ENCODE measurements around the gene PRKAG2.

PRKAG2 gene

GRCh38 chr7:151884312-151885201 lies 7.6 kb upstream of the PRKAG2 start:
- H3K9me2 ChIP-seq (replicated peaks; ENCODE audit: insufficient read depth, low read length): no peaks in the 10 kb centered on the region
- no peaks in the 10 kb centered on the region for H4K20me1 ChIP-seq (ENCODE audit: low read depth, low read length)
- no peak for TF ChIP-seq CTCF (IDR thresholded peaks at IDR 0.05; ENCODE audit: insufficient read depth, low read length, poor library complexity, severe bottlenecking)
- TF ChIP-seq EZH2phosphoT487 (conservative IDR thresholded peaks at IDR 0.05; ENCODE audit: low read length): no peak
- H3K79me2 ChIP-seq (ENCODE audit: insufficient read depth, low read length): no peaks in the 10 kb centered on the region
- no peaks in the 10 kb centered on the region for H3K9me3 ChIP-seq (ENCODE audit: insufficient read depth, low read length)
- no peak overlapping the region for H3K9ac ChIP-seq (ENCODE audit: low read length)
- no peak overlapping the region for H3K4me3 ChIP-seq (ENCODE audit: insufficient read depth, low read length, poor library complexity, severe bottlenecking)
- H3K4me2 ChIP-seq (ENCODE audit: low read depth, low read length, poor library complexity, severe bottlenecking): no peak overlapping the region
- H3K36me3 ChIP-seq (ENCODE audit: low read length): no peaks in the 10 kb centered on the region
- H3K27me3 ChIP-seq (ENCODE audit: low read length): no peaks in the 10 kb centered on the region
- no peaks in the 10 kb centered on the region for H3F3A ChIP-seq (ENCODE audit: insufficient read depth)
- H2AFZ ChIP-seq (ENCODE audit: low read depth, low read length, severe bottlenecking): no peak overlapping the region
- no peak overlapping the region for H3K27ac ChIP-seq (ENCODE audit: low read depth, low read length)

GRCh38 chr7:151883857-151884256 lies 6.9 kb upstream of the PRKAG2 start:
- Histone ChIP-seq H3K4me2 (ENCODE audit: low read depth, low read length, poor library complexity, severe bottlenecking) (no peak overlapping the region), H3K27ac (ENCODE audit: low read depth, low read length) (no peak overlapping the region), H3F3A (ENCODE audit: insufficient read depth) (no peaks in the 10 kb centered on the region), H3K27me3 (ENCODE audit: low read length) (no peaks in the 10 kb centered on the region), H3K36me3 (ENCODE audit: low read length) (no peaks in the 10 kb centered on the region), H3K9me2 (replicated peaks; ENCODE audit: insufficient read depth, low read length) (no peaks in the 10 kb centered on the region), H2AFZ (ENCODE audit: low read depth, low read length, severe bottlenecking) (no peak overlapping the region), H3K4me3 (ENCODE audit: insufficient read depth, low read length, poor library complexity, severe bottlenecking) (no peak overlapping the region), H3K9me3 (ENCODE audit: insufficient read depth, low read length) (no peaks in the 10 kb centered on the region), H4K20me1 (ENCODE audit: low read depth, low read length) (no peaks in the 10 kb centered on the region), H3K9ac (ENCODE audit: low read length) (no peak overlapping the region), H3K79me2 (ENCODE audit: insufficient read depth, low read length) (no peaks in the 10 kb centered on the region)
- TF ChIP-seq EZH2phosphoT487 (conservative IDR thresholded peaks at IDR 0.05; ENCODE audit: low read length) (no peak), CTCF (IDR thresholded peaks at IDR 0.05; ENCODE audit: insufficient read depth, low read length, poor library complexity, severe bottlenecking) (no peak)

GRCh38 chr7:151882734-151883133 lies 5.8 kb upstream of the PRKAG2 start:
- Histone ChIP-seq H3K27ac (ENCODE audit: low read depth, low read length) (no peak overlapping the region), H3K4me2 (ENCODE audit: low read depth, low read length, poor library complexity, severe bottlenecking) (no peak overlapping the region), H3K9me2 (replicated peaks; ENCODE audit: insufficient read depth, low read length) (no peaks in the 10 kb centered on the region), H3K27me3 (ENCODE audit: low read length) (no peaks in the 10 kb centered on the region), H3F3A (ENCODE audit: insufficient read depth) (no peaks in the 10 kb centered on the region), H3K4me3 (ENCODE audit: insufficient read depth, low read length, poor library complexity, severe bottlenecking) (no peak overlapping the region), H3K79me2 (ENCODE audit: insufficient read depth, low read length) (no peaks in the 10 kb centered on the region), H3K9ac (ENCODE audit: low read length) (no peak overlapping the region), H2AFZ (ENCODE audit: low read depth, low read length, severe bottlenecking) (no peak overlapping the region), H4K20me1 (ENCODE audit: low read depth, low read length) (no peaks in the 10 kb centered on the region), H3K36me3 (ENCODE audit: low read length) (no peaks in the 10 kb centered on the region), H3K9me3 (ENCODE audit: insufficient read depth, low read length) (no peaks in the 10 kb centered on the region)
- TF ChIP-seq EZH2phosphoT487 (conservative IDR thresholded peaks at IDR 0.05; ENCODE audit: low read length): no peak
- no peak for TF ChIP-seq CTCF (IDR thresholded peaks at IDR 0.05; ENCODE audit: insufficient read depth, low read length, poor library complexity, severe bottlenecking)
